ACHN (cell line): ENCODE measurements around the gene TMEM192.
A peak's percentile ranks its signal among the peaks of the same experiment; 100 is the strongest.
"Not testable (repeated sequence)": the region's sequence is repeated elsewhere in the genome, so short reads cannot be mapped to it uniquely, and the experiment has no call there.

ENCODE experiments used
- DNase-seq: peaks from one replicate; pipeline ENCODE4 v3.0.0-alpha.2; 2015
- in situ Hi-C: cut with HindIII; loops from 2 replicates; pipeline ENCODE4 v1.10.0; 2017; ENCODE audit warnings: low sequenced_read_pairs, low pct_ligation_motif_present, low pct_unique_long_range_greater_than_20kb

The TMEM192 gene

GRCh38 chr4:165101641-165102040 lies 11.0 kb downstream of the TMEM192 start:
- DNase-seq = no peak
- in situ Hi-C loops = no loop called here

GRCh38 chr4:165096776-165097175 lies 15.9 kb downstream of the TMEM192 start:
- in situ Hi-C loops = no loop called here
- DNase-seq = peak; percentile 30

- no peak for DNase-seq
- in situ Hi-C loops = no loop called here
Observed at GRCh38 chr4:165095291-165095690, 17.4 kb downstream of the TMEM192 start.

GRCh38 chr4:165094873-165095272 lies 17.8 kb downstream of the TMEM192 start:
- DNase-seq = no peak
- in situ Hi-C loops = no loop called here

GRCh38 chr4:165092187-165092586 lies 20.5 kb downstream of the TMEM192 start:
- in situ Hi-C loops = not testable (repeated sequence)

GRCh38 chr4:165088366-165088765 lies 24.3 kb downstream of the TMEM192 start:
- in situ Hi-C loops = no loop called here

More at GRCh38 chr4:165092187-165092586, 20.5 kb downstream of the TMEM192 start:
- DNase-seq = not testable (repeated sequence)

GRCh38 chr4:165085946-165086345 lies 26.7 kb downstream of the TMEM192 start:
- in situ Hi-C loops = no loop called here
- no peak for DNase-seq

More at GRCh38 chr4:165088366-165088765, 24.3 kb downstream of the TMEM192 start:
- DNase-seq = no peak

GRCh38 chr4:165084787-165085186 lies 27.9 kb downstream of the TMEM192 start:
- in situ Hi-C loops, DNase-seq: not testable (repeated sequence)

- no peak for DNase-seq
- in situ Hi-C loops = no loop called here
Observed at GRCh38 chr4:165079476-165079875, 33.2 kb downstream of the TMEM192 start.

GRCh38 chr4:165077034-165077578 lies 35.6 kb downstream of the TMEM192 start:
- in situ Hi-C loops = no loop called here

GRCh38 chr4:165073346-165073745 lies 39.3 kb downstream of the TMEM192 start:
- in situ Hi-C loops, DNase-seq: not testable (repeated sequence)

More at GRCh38 chr4:165077034-165077578, 35.6 kb downstream of the TMEM192 start:
- DNase-seq = no peak

GRCh38 chr4:165070560-165070959 lies 42.1 kb downstream of the TMEM192 start:
- in situ Hi-C loops = no loop called here
- no peak for DNase-seq

- in situ Hi-C loops = no loop called here
- no peak for DNase-seq
Observed at GRCh38 chr4:165060938-165061337, 51.7 kb downstream of the TMEM192 start.

GRCh38 chr4:165059386-165059785 lies 53.3 kb downstream of the TMEM192 start:
- no peak for DNase-seq
- in situ Hi-C loops = no loop called here

GRCh38 chr4:165058666-165059065 lies 54.0 kb downstream of the TMEM192 start:
- no peak for DNase-seq
- in situ Hi-C loops = no loop called here

- DNase-seq = no peak
- in situ Hi-C loops = no loop called here
Observed at GRCh38 chr4:165055601-165056000, 57.1 kb downstream of the TMEM192 start.

GRCh38 chr4:165053645-165054044 lies 59.0 kb downstream of the TMEM192 start, which contains the start of gene TRIM75:
TSS of gene TRIM75 (plus strand) at chr4:165053866. CDS start at chr4:165059148, 5,282 bp downstream.
- in situ Hi-C loops = no loop called here
- no peak for DNase-seq

GRCh38 chr4:165052627-165053026 lies 60.0 kb downstream of the TMEM192 start:
- no peak for DNase-seq
- in situ Hi-C loops = no loop called here

GRCh38 chr4:165048170-165048569 lies 64.5 kb downstream of the TMEM192 start:
- in situ Hi-C loops = no loop called here
- no peak for DNase-seq

GRCh38 chr4:165031436-165032211 lies 81.0 kb downstream of the TMEM192 start, which contains the start of gene TRIM60:
TSS of gene TRIM60 (plus strand) at chr4:165031999. CDS start at chr4:165040073, 8,074 bp downstream.
- in situ Hi-C loops = no loop called here
- no peak for DNase-seq
